NCI-H2227 (cell line): ENCODE measurements around the gene UPK1B.

ENCODE experiments used
- DNase-seq: peaks from one replicate; lab custom pipeline; 2025; ENCODE audit not compliant: unreplicated experiment; lab: John Stamatoyannopoulos, UW

Gene UPK1B

GRCh38 chr3:119175872-119176756 is 2.7 kb downstream of the UPK1B start:
- DNase-seq = no peak

GRCh38 chr3:119176778-119177177 is 3.4 kb downstream of the UPK1B start:
- no peak for DNase-seq

DNA sequence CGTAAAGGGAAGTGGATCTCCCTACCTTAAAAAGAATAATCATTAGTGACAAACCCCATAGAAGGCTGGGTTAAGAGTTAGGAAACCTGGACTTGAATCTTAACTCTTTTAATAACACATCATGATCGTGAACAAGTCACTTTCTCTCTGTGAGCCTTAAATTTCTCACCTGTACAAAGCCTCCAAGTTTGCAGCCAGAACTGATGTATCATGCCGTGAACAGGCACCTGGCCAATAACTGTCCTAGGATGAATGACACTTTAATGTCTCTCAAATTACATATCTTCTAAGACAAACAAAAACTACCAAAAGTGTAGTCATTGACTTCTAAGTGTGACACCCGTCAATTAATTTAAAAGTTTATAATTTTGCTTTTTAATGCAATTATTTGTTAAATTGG is 3.9 kb downstream of the UPK1B start:
- DNase-seq = no peak

DNA sequence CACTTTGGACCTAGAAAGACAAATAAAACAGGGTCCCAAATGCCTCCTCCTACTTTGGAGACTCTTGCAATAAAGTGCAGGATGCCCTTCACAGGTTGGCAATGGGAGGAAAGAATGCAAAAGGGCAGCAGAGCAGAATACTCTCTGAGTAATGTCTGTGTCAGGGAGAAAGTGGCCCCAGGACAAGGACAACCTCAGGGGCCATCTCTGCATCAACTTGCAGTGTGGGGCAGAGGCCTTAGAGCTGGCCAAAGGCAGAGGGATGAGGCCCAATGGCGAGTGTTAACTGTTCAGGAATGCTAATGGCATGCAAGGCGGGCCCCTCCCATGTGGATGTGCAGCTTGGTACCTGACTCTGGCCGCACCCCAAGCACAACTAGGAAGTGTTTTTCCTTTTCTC is 8.4 kb downstream of the UPK1B start:
- DNase-seq = no peak

DNA sequence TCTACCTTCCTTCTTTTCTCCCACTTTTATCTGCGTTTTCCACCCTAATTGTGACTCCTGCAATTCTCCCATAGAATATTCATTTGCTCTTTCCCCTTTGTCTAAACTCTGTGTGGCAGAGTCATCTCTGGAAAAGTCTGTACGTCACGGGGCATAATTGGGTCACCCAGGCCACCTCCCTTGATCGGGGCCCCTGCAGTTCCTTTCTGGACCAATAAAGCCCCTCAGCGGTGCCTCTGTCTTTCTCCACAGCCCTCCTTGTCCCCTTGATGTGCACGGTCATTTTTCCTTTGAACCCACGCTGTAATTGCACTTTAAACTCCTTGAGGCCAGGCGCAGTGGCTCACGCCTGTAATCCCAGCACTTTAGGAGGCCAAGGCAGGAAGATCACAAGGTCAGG is 10.7 kb downstream of the UPK1B start:
- no peak for DNase-seq

DNA sequence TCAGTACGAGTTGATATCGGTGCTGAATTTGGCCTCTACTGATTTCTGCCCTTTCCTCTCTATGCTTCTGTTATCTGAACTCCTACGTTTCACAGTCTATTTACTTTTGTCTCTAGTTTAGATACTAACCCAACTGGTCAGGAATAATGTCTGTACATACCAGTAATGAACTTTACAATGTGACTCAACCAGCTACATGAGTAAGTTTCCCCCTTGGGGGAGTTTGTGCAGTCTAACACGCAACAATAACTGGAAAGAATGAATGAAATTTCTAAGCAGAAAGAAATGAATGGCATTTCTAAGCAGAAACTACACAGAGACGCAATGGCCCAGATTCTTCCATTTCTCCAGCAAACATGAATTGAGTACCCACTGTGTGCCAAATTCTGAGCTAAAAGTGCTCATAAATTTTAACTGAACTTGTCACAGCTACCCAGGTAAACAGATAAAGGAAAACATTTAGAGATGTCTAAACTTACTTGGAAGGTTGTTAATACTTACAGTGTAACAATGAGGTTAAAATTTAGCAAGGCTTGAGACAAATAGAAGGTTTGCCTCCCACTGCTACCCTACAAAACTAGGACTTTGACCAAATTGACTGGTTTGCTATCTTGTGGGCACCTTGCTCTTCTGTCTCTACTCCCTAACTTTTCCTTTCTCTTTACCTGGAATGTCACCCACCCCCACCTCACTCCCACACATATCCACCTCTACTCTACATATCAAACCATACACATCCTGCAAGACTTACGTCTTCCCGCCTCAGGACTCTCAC is 11.6 kb downstream of the UPK1B start:
- no peak for DNase-seq

DNA sequence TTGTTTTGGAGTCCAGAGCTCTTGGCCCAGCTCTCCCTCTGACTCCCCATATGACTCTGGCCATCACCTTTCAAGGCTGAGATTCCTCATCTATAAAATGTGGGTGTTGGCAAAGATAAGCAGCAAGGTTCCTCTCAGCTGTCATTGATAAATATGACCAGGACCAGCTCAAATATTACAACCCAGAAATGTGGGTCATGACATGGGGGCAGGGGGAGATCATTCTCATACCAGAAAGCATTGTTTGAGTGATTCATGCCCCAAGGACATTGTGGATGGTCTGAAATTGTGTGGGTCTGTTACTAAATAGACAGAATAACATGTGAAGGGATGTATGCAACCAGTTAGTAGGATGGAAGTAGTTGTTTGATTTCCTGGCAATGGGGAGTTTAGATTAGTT is 13.9 kb downstream of the UPK1B start:
- DNase-seq = no peak

DNA sequence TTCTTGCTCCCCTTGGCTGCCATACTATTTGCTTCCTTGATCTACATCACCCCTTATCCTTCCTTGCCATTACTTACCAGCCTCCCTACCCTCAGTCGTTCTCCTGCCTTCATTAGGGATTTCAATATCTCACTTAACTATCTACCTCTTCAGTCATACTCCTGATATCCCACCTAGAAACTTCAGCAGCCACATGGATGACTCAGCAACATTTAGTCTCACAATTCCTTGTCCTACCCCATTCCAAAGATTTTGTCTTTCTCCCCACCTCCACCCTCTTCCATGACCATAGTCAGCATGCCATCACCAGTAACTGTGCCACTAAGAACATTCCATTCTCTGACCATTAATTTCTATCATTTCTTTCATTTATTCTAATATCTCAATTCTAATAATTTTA is 18.4 kb downstream of the UPK1B start:
- DNase-seq = no peak

DNA sequence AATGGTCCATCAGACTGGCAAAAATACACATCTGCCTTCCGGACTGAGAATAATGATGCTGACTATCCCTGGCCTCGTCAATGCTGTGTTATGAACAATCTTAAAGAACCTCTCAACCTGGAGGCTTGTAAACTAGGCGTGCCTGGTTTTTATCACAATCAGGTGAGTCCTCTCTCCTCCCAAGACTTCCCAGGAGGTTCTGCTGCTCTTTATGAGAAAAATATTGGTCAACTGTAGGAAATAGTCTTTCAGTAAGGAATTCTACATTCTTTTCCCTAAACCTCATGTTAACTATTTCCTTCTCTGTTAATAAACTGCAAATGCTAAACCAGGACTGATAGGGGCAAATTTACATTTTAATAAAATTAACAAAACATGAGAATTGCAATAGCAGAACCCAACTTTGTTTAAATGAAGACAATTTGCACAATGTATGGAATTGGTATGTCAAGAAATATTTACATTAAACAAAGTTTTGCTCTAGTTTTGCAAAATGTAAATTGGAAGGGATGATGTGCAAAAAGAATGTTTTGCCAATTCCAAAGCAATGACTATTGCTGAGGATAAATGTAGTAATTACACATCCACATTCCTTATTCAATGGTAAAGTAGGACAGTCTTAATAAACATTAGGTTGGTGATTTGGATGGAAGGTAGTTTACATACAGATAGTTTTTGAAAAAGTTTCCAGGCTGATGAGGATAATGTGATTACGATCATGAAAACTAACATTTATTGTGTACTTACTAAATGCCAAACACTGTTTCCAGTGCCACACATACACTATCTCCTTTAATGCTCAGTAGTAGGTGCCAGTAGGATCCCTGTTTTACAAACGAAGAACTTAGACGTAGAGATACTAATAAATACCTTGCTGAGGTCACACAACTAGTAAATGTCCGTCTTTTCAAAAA is 21.1 kb downstream of the UPK1B start:
- DNase-seq = no peak

GRCh38 chr3:119195151-119195476 is 21.7 kb downstream of the UPK1B start:
- DNase-seq = no peak

GRCh38 chr3:119195911-119196310 is 22.5 kb downstream of the UPK1B start:
- no peak for DNase-seq

DNA sequence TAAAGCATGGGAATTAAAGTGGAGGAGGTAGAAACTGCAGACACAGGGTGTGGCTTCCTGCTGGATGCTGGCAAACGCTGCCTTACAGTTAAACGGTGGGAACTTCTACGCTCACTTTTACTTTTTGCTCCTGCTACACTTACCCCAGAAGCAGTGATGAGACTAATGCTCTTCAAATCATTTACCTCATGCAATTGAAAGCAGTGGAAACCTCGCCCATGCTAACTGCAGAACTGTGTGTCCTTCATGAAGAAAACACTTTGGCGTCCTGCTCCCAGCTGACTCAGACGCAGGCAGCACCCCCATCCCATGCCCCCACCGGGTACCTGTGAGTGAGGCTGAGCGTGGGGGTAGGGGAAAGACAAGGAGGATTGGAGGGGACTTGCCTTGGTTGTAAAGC is 31.8 kb downstream of the UPK1B start:
- no peak for DNase-seq

- no peak for DNase-seq
Measured at GRCh38 chr3:119205685-119206084, 32.3 kb downstream of the UPK1B start.

GRCh38 chr3:119206611-119207511 is 33.5 kb downstream of the UPK1B start:
- DNase-seq = no peak

GRCh38 chr3:119207512-119207875 is 34.1 kb downstream of the UPK1B start:
- DNase-seq = no peak

DNA sequence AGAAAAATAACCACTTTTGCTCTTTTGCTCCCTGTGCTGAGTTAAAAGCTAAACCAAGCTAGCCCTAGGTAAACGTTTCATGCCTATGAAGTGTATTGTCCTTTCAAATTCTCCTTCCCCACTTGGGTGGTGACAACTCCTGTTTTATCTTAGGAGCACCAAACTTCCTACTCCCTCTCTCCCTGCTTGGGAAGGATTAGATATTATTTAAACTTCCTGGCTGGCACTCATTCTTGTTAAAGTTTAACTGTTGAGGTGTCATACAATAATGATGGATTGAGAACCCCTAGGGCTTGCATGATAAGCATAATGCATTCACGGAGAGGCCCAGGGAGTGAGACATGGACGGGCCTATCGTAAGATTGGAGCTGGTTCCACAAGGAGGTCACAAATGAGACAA is 37.8 kb downstream of the UPK1B start:
- DNase-seq = no peak

DNA sequence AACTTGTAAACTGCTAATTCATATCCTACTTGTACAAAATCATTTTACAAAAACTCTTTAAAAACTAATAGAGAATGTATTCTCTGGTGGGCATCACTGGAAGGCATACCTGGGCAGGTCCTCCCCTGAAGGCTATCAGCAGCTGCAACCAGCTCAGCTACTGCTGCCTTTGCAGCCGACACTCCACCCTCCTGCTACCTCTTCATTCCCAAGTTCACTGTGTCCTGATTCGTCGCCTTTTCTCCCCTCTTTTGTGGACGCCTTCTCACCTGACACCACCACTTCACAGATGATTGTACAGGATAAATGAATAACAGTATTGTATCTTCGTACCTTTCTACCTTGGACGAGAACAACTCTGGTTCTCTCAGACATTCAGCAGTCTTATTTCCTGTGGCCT is 38.4 kb downstream of the UPK1B start:
- no peak for DNase-seq

DNA sequence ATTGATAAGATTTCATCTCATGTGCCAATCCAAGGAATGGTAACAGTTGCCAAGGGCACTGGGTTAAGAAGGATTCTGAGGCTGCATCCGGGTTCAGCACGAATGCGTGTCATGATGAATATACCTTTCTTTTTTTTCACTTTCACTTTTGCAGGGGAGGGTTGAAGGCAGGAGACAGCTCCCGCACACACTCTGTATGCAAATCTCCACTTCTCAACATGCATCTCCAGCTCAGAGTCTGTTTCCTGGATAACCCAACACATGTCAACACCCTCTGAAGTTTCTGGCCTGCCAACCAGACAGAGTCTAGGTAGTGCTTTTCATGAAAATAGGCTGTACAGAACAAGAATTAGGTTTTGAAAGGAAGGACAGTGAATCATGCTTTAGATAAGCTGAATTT is 45.7 kb downstream of the UPK1B start:
- DNase-seq = no peak

DNA sequence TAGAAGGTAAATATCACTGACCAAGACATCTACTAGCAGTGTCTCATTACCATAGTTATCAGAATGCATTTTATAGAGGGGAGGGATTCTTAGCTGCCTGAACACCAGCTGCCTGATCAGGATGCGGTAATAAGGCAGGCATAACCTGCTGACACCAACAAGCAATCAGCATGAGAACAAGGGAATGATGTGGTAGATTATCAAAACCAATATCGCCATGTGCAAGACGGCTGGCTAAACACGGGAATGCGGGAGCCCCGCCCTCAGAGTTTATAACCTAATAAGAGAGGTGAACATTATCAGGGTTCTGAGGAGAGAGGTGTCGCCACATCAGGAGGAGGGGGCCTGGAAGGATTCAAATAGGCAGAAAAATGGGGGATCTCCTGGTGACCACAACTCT is 46.8 kb downstream of the UPK1B start:
- no peak for DNase-seq

DNA sequence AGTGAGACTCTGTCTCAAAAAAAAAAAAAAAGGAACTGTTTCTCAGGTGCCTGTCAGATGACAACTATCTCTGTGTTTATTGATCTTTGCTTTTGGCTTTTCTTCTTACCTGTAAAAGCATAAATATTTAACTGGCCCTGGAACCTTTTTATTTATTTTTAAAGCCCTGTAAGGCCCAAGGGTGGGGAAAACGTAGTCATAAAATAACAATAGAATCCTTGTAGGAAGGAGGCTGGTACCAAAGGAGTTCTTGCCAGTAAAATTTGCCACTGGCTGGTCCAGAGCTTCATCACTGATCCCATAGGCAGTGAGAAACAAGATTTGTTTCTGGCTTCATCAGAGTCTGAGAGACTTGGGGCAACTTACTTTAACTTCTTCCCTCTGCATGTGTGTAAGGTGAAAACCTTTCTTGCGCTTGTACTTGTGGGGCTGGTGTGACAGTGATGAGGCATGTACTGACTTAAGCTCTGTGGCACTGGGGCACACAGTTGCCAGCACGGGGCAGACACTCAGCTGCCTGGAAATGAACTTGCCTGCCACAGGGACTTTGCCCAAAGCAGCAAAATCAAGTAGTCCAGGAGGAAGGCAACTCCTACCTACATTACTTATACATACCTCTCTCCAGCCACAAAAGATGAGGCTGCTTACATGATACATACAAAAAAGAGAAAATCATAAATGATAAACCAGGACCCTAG is 47.7 kb downstream of the UPK1B start:
- DNase-seq = no peak
